Measurements from ENCODE around the gene RAD21L1.

The RAD21L1 gene

GRCh38 chr20:1274485-1275311 lies 48.9 kb downstream of the RAD21L1 start:
- H3K4me3 ChIP-seq (IDR thresholded peaks at IDR 0.05; ENCODE audit: insufficient read depth, low read depth, low read length) = no peak overlapping the region
- H3K36me3 ChIP-seq (ENCODE audit: insufficient read depth) = no peaks in the 10 kb centered on the region
- no peaks in the 10 kb centered on the region for H4K20me1 ChIP-seq (ENCODE audit: insufficient read depth)
- H3K27ac ChIP-seq = no peak overlapping the region
- no peaks in the 10 kb centered on the region for H3K4me1 ChIP-seq (ENCODE audit: low read depth, poor library complexity, severe bottlenecking)
- no peak for TF ChIP-seq CTCF (conservative IDR thresholded peaks at IDR 0.05; ENCODE audit: low read depth, low read length)
- no peak overlapping the region for H3K9ac ChIP-seq
- no peak overlapping the region for H2AFZ ChIP-seq (ENCODE audit: low read depth)
- no peak overlapping the region for H3K4me2 ChIP-seq
- H3K79me2 ChIP-seq (ENCODE audit: insufficient read depth, low read depth) = no peaks in the 10 kb centered on the region
- no peaks in the 10 kb centered on the region for H3K27me3 ChIP-seq (ENCODE audit: insufficient read depth, low read depth)

GRCh38 chr20:1275919-1276318 lies 50.1 kb downstream of the RAD21L1 start:
- H3K9ac ChIP-seq = no peak overlapping the region
- no peak for TF ChIP-seq CTCF (conservative IDR thresholded peaks at IDR 0.05; ENCODE audit: low read depth, low read length)

GRCh38 chr20:1277529-1278322 lies 51.9 kb downstream of the RAD21L1 start:
- Histone ChIP-seq H3K4me2 (no peak overlapping the region), H3K4me3 (IDR thresholded peaks at IDR 0.05; ENCODE audit: insufficient read depth, low read depth, low read length) (no peak overlapping the region), H3K36me3 (ENCODE audit: insufficient read depth) (no peaks in the 10 kb centered on the region), H3K4me1 (ENCODE audit: low read depth, poor library complexity, severe bottlenecking) (no peaks in the 10 kb centered on the region), H3K79me2 (ENCODE audit: insufficient read depth, low read depth) (no peaks in the 10 kb centered on the region), H3K27me3 (ENCODE audit: insufficient read depth, low read depth) (no peaks in the 10 kb centered on the region), H4K20me1 (ENCODE audit: insufficient read depth) (no peaks in the 10 kb centered on the region), H3K9ac (no peak overlapping the region), H3K27ac (no peak overlapping the region), H2AFZ (ENCODE audit: low read depth) (no peak overlapping the region)
- TF ChIP-seq CTCF (conservative IDR thresholded peaks at IDR 0.05; ENCODE audit: low read depth, low read length) = no peak

More at GRCh38 chr20:1275919-1276318, 50.1 kb downstream of the RAD21L1 start:
- Histone ChIP-seq H3K27ac (no peak overlapping the region), H3K4me1 (ENCODE audit: low read depth, poor library complexity, severe bottlenecking) (no peaks in the 10 kb centered on the region), H4K20me1 (ENCODE audit: insufficient read depth) (no peaks in the 10 kb centered on the region), H3K36me3 (ENCODE audit: insufficient read depth) (no peaks in the 10 kb centered on the region), H3K4me2 (no peak overlapping the region), H3K4me3 (IDR thresholded peaks at IDR 0.05; ENCODE audit: insufficient read depth, low read depth, low read length) (no peak overlapping the region), H3K79me2 (ENCODE audit: insufficient read depth, low read depth) (no peaks in the 10 kb centered on the region), H2AFZ (ENCODE audit: low read depth) (no peak overlapping the region), H3K27me3 (ENCODE audit: insufficient read depth, low read depth) (no peaks in the 10 kb centered on the region)

- H3K4me2 ChIP-seq = no peak overlapping the region
Observed at GRCh38 chr20:1278993-1279392, 53.1 kb downstream of the RAD21L1 start.

More at GRCh38 chr20:1278993-1279392, 53.1 kb downstream of the RAD21L1 start:
- no peaks in the 10 kb centered on the region for H4K20me1 ChIP-seq (ENCODE audit: insufficient read depth)
- H3K36me3 ChIP-seq (ENCODE audit: insufficient read depth) = no peaks in the 10 kb centered on the region
- no peaks in the 10 kb centered on the region for H3K27me3 ChIP-seq (ENCODE audit: insufficient read depth, low read depth)
- H3K4me3 ChIP-seq (IDR thresholded peaks at IDR 0.05; ENCODE audit: insufficient read depth, low read depth, low read length) = no peak overlapping the region
- H3K79me2 ChIP-seq (ENCODE audit: insufficient read depth, low read depth) = no peaks in the 10 kb centered on the region
- no peak for TF ChIP-seq CTCF (conservative IDR thresholded peaks at IDR 0.05; ENCODE audit: low read depth, low read length)
- no peaks in the 10 kb centered on the region for H3K4me1 ChIP-seq (ENCODE audit: low read depth, poor library complexity, severe bottlenecking)
- no peak overlapping the region for H3K9ac ChIP-seq
- H3K27ac ChIP-seq = no peak overlapping the region
- H2AFZ ChIP-seq (ENCODE audit: low read depth) = no peak overlapping the region
